T-helper 1 cell treated with Interleukin-12 subunit alpha and Interleukin-12 subunit beta and Interleukin-4 antibody, amounts not matched to agents 30 ng/mL and 1 ng/mL, for 36 hours (primary cell): Measurements from ENCODE around the gene MPZL2. TPM values are rescaled to one million over a fixed set of nuclear protein-coding genes. Genes with fewer than 3 reads are reported as not detected.

Experiments used
- intact Hi-C: fragments of 100-400 bp; cut with micrococcal nuclease; formaldehyde crosslinking; loops from one replicate; pipeline ENCODE4 v1.15.1; 2024
- total RNA-seq: library from RNA; stranded (reverse); gene quantifications from 2 replicates; pipeline ENCODE4 v1.2.3, GENCODE V29; 2022

The MPZL2 gene
- total RNA-seq, 1 donor from 2014 or later = 4.8 TPM

- intact Hi-C loops = loop anchor here (1.0 kb wide), 1 partner anchor 11 kb away; no protein-coding TSS in a partner anchor
Observed at GRCh38 chr11:118206391-118207031, 57.6 kb downstream of the MPZL2 start.

GRCh38 chr11:118205606-118206378 lies 58.3 kb downstream of the MPZL2 start:
- intact Hi-C loops = loop anchor here (1.0 kb wide), 1 partner anchor 12 kb away; no protein-coding TSS in a partner anchor

Other genes with a start within 250 kb of the MPZL2 start
- gene TMPRSS4, start 187.2 kb downstream of the MPZL2 start, total RNA-seq = 0.07 TPM in 1 of 2 replicates, not detected in the other
- gene SMIM35, start 177.3 kb downstream of the MPZL2 start, total RNA-seq = 0.25 and 0.49 TPM in 2 replicates
- 0.17 and 0.29 TPM in 2 replicates for gene SCN4B, start 111.5 kb downstream of the MPZL2 start, total RNA-seq
- gene SCN2B, start 87.7 kb downstream of the MPZL2 start, total RNA-seq = not detected in 2 replicates
- gene JAML, start 39.3 kb downstream of the MPZL2 start, total RNA-seq = 53.1 and 55.6 TPM in 2 replicates
- gene MPZL3, start 11.9 kb downstream of the MPZL2 start, total RNA-seq = 19.7 and 23.9 TPM in 2 replicates
- 684 and 696 TPM in 2 replicates for gene CD3E, start 40.4 kb upstream of the MPZL2 start, total RNA-seq
- gene CD3D, start 78.4 kb upstream of the MPZL2 start, total RNA-seq = 648 and 691 TPM in 2 replicates
- 223 and 229 TPM in 2 replicates for gene CD3G, start 80.0 kb upstream of the MPZL2 start, total RNA-seq
- 46.7 and 48.4 TPM in 2 replicates for gene UBE4A, start 95.3 kb upstream of the MPZL2 start, total RNA-seq
- gene ATP5MG, start 137.3 kb upstream of the MPZL2 start, total RNA-seq = 267 and 272 TPM in 2 replicates
- 148 and 158 TPM in 2 replicates for gene KMT2A, start 172.2 kb upstream of the MPZL2 start, total RNA-seq